ENCODE data around the gene FGF14.

GRCh38 chr13:101868585-101869469 lies 533.0 kb downstream of the FGF14 start:
- TF ChIP-seq CTCF (IDR thresholded peaks at IDR 0.05) (no peak), EZH2 (IDR thresholded peaks at IDR 0.05; ENCODE audit: borderline replicate concordance, insufficient read depth, low read depth, low read length, poor library complexity, severe bottlenecking) (no peak)

Measured in B cell (primary cell).